ENCODE data around the gene ZMYM3.

GRCh38 chrX:71292669-71293365 lies 38.9 kb upstream of the ZMYM3 start:
- TF ChIP-seq SIN3A (IDR thresholded peaks at IDR 0.05; ENCODE audit: borderline replicate concordance, insufficient read depth, low read length), result no peak
- no peak for TF ChIP-seq POLR2AphosphoS5 (IDR thresholded peaks at IDR 0.05; ENCODE audit: low read depth, low read length)
- no peak for TF ChIP-seq REST (IDR thresholded peaks at IDR 0.05; ENCODE audit: insufficient read depth in 1 of 2, low read depth in 2 of 2, low read length in 2 of 2)
